HG03025 (cell line): Measurements from ENCODE around the gene ZSCAN23.
A peak's percentile ranks its signal among the peaks of the same experiment; 100 is the strongest.
"Not testable (repeated sequence)": the region's sequence is repeated elsewhere in the genome, so short reads cannot be mapped to it uniquely, and the experiment has no call there.

ENCODE experiments used
- ATAC-seq: cut with Tn5 transposase; IDR thresholded peaks from one replicate; pipeline ENCODE4 v1.9.1; 2021; ENCODE audit warnings: mild to moderate bottlenecking, moderate library complexity; ENCODE audit not compliant: unreplicated experiment, low FRiP score

ZSCAN23 gene

DNA sequence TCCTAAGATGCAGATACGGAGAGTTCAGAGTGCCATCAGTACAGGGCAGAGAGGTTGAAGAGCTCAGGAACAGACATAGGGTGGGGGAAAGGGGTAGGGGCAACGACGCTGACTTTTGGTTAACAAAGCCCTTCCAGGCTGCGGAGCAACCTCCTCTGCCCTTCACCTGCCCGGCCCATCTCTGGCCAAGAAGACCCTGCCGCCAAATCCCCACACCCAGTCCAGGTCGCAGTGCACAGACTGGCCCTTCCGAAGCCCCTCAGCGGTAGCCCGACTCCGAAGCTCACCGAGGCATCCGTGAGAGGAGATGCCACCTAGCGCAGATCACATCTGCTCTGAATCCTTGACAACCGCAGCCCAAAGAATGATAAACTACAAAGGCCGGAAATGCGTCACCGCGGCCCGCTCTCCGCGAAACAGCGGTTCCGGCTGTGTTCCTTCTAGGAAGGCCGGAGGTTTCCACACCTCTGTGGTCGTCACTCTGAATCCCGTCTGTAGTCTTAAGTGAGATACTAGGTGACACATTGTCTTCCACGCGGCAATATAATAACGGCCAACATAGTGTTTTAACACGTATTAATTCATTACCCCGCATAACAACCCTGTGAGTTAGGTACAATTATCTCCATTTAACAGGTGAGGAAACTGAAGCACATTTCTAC, at the start of gene ZSCAN23:
ZSCAN23 (minus strand) TSS at position 380 of the 662 bp plus-strand sequence. CDS start 7,225 bp downstream, outside the sequence.
- ATAC-seq = peak; percentile 90

DNA sequence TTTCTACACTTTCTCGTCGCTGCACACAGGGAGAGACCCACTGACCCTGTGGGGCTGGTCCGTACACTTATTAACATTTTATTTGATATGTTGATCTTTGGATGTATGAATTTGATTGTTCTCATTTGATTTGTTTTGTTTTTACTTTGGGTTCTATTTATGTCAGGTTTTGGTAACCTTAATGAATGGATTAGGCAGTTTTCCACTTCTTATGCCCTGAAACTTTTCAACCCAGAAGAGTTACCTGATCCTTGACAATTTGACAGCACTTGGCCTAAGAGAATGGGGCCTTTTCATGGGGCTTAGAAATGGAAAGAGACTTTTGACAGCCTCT, 48.7 kb upstream of the ZSCAN23 start:
- no peak for ATAC-seq

DNA sequence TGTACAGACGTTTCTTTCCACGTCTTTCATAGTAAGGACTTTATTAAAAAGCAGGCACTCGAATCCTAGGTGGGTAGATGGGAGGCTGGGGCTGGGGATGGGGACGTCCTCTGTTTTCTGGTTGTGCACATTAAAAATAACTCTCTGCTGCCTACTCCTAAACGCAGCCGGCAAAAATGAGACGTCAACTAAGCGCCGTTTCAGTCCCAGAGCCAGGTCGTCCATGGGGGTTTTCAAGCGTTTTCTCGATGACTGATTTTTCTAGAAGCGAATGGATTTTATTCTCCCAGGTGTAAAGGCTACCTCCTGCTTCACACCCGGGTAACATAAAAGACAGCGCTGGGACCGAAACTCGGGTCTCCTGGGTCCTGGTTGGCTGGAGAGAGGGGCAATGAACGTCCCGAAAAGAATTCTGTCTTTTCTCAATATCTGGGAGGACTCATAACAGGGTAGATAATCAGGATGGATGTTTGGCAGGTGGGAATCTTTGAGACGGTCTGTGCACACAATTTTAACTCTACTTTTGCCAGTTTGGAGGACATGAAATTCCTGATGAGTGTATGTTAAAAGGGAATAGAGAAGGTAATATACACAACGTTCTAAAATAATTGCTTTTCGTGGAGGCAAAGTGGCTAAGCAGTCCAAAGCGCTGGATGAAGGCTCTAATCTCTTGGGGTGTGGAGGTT, 47.1 kb upstream of the ZSCAN23 start:
- no peak for ATAC-seq

DNA sequence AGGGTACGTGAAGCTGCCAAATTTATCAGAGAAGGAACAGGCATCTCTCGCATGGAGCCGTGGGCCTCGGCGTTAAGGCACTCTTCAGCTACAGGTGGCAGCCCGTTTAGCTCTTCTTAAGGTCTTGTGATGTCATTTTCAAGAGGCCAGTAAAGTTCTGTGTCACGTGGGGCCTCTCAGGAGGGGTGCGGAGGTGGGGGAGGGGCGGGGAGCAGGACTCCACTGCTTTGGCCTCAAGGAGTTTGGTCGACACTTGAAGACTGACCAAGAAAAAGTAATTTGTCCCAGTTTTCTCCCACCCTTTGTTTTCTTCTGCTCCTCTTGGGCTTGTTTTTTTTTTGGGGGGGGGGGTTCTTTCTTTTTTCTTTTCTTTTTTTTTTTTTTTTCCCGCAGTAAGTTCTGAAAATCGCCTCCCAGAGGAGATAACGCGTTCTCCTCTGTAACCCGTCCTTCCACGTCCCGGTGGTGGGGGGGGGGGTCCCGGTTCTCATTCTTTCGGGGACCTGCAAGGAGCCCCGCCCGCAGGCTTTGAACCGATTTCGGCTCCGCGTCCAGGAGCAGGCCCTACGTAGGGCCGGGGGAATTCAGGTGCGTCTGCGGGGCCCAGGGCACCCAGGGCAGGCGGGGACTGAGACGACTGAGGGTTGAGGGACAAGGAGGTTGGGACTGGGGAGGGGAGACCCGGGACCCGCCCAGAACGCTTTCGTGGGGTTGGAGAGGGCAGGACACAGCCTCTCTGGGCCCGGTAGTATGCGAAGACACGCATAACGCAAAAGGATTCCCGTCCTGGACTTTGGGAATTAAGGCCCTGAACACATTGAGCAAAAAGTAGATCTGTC, 46.3 kb upstream of the ZSCAN23 start:
- peak; percentile 56 for ATAC-seq

GRCh38 chr6:28488916-28489365, 45.6 kb upstream of the ZSCAN23 start:
- ATAC-seq = no peak

GRCh38 chr6:28486988-28487742, 43.9 kb upstream of the ZSCAN23 start:
- no peak for ATAC-seq

DNA sequence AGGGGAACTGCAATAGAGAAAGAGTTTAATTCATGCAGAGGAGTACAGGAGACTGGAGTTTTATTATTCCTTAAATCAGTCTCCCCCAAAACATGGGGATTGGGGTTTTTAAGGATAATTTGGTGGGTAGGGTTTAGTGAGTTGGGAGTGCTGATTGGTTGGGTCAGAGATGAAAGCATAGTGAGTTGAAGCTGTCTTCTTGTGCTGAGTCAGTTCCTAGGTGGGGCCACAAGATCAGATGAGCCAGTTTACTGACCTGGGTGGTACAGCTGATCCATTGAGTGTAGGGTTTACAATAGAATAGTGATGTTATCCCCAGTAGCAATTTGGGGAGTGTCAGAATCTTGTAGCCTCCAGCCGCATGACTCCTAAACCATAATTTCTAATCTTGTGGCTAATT, 43.2 kb upstream of the ZSCAN23 start:
- ATAC-seq = no peak

DNA sequence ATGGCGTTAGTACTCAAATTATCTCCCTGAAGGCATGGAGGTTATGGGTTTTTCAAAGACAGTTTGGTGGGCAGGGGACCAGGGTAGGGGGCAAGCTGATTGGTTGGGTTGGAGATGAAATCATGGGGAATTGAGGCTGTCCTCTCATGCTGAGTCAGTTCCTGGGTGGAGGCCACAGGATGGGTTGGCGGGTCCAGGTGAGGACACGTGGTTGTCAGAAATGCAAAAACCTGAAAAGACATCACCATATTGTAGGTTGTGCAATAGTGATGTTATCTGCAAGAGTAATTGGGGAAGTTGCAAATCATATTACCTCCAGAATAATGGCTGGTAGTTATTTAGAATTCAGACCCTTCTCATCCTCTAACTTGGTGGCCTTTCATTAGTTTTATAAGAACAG, 42.2 kb upstream of the ZSCAN23 start:
- no peak for ATAC-seq

DNA sequence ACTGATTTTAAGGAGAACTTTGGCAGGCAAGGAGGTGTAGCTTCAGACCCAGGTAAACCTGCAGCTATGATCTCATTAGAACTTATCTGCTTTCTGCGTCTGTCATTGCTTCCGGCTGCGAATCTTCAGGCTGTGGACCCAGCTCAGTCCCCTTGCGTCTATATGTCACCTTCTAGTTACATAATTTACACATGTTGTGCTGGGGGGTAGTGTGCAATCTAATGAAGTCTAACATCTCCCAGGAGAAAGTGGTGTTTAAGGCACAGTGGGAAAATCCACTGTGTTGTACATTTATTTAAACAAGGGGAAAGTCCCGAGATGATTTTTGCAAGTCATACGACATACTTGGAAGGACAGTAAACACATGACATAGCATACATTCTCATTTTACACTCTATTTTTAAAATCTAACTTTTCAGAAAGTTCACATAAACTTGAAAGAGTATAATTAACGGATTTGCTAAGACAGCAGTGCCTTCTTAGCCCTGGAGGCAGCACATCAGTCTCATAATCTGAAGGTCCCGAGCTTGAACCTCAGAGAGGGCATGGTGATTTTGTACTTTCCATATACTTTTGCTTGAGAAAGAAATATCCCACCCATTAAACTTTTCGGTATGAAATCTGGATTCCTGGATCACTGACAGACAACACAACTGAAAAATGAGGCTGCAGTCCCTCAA, 37.1 kb upstream of the ZSCAN23 start:
- no peak for ATAC-seq

DNA sequence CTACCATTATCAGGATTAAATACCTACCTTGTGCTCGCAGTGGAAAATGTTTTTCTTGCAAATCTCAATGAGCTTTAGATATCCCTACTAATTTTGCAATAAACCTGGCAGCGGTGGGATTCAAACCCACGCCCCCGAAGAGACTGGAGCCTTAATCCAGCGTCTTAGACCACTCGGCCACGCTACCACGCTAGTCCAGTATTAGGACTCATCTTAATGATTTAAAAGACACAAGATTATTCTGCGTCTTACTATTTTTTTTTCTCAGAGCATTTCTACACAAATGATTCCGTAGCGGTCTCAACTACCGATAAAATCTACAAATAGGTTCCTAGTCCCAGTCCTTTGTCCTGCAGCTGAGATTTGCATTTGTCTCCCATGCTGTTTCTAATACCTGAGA, 35.2 kb upstream of the ZSCAN23 start:
- ATAC-seq = no peak

DNA sequence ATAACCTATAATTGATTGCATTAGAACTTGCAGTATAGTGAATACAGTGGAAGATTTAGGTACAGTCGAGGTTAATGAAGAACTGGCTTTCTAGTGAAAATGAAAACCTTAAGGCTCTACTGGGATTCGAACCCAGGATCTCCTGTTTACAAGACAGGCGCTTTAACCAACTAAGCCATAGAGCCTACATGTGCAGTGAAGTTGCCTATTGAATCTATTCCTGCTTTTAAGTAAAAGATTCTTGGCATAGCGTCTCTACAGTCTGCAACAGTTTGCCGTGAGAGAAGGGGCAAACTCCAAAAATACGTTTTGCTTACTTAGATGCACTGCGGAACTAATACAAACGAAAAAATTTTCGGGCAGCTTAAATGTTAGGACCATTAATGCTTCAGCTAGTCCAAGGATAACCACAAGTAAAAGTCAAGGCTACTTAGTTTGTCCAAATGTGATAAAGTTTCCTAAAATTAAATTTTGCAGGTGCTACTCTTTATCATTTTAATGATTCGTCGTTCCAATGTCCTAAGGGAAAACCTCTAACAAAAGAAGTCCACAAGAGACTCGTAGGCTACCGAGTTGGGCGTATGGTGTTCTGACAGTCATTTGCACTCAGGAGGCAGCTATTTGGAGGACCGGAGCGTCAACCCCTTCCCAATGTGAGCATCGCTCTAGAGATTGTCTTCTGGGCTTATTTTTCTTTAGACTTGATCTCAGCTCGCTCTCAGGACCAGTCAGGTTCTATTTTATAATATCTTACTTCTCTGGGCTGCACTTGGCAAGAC, 31.3 kb upstream of the ZSCAN23 start:
- ATAC-seq = no peak

DNA sequence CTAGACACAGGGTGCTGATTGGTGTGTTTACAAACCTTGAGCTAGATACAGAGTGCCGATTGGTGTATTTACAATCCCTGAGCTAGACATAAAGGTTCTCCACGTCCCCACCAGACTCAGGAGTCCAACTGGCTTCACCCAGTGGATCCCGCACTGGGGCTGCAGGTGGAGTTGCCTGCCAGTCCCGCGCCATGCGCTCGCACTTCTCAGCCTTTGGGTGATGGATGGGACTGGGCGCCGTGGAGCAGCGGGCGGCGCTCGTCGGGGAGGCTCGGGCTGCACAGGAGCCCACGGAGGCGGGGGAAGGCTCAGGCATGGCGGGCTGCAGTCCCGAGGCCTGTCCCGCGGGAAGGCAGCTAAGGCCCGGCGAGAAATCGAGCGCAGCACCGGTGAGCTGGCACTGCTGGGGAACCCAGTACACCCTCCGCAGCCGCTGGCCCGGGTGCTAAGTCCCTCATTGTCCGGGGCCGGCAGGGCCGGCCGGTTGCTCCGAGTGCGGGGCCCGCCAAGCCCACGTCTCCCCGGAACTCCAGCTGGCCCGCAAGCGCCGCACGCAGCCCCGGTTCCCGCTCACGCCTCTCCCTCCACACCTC, 26.0 kb upstream of the ZSCAN23 start:
- ATAC-seq = not testable (repeated sequence)

DNA sequence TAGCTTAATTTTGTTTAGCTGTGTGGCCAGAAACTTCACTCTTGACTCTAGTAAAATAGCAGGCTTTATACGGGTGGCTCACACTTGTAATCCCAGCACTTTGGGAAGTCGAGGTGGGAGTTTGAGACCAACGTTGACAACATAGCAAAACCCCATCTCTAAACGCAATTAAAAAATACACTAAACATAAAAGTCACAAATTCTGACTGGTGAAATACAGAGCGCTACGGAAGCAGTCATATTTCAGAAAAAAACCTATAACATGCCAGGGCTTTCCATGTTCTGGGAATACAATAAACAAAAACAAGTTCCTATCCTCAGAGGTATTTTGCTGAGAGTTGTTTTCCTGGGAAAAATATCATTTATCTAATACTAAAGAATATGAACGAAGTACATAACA, 24.8 kb upstream of the ZSCAN23 start:
- ATAC-seq = no peak

- ATAC-seq = no peak
Observed at GRCh38 chr6:28462401-28462800, 19.1 kb upstream of the ZSCAN23 start.

DNA sequence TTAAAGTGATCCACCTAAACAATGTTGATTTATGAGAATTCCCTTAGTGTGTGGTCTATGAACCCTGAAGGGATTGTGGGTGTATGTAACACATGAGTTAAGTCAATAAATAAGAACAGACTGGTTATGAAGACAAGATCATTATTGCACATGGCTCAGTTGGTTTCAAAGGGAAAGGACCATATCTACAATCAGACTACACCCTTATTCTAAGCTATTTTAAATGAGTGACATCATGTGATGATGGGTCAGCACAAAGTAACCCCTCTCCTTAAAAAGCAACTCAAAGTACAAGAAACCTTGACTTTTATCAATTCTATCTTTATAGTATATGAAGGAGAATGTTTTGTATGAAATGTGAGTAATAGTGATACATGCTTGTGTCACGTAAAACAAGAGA, 15.3 kb upstream of the ZSCAN23 start:
- ATAC-seq = no peak

DNA sequence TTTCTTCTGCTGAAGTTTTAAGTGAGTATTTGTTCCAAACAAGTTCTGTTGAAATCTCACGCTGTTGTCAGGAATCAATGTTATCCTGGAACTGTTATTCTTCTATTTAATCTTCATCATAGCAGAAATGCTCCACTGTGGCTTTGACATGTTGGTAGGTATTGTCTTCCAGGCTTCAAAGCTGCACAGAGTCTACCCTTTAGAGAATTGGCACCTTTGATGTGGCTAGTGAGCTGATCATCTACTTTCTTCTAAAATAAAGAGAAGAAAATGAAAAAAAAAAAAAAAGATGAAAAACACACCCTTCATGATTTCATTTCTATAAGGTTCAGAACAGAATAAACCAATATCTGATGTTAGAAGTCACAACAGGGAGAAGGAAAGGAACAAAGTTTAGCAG, 5.8 kb upstream of the ZSCAN23 start:
- no peak for ATAC-seq

GRCh38 chr6:28447512-28447906, 4.2 kb upstream of the ZSCAN23 start:
- ATAC-seq = not testable (repeated sequence)

GRCh38 chr6:28446818-28447511, 3.7 kb upstream of the ZSCAN23 start:
- ATAC-seq = no peak
